ENCODE measurements around the gene KRTAP12-4.
"Not testable (repeated sequence)": the region's sequence is repeated elsewhere in the genome, so short reads cannot be mapped to it uniquely, and the experiment has no call there.

The KRTAP12-4 gene

DNA sequence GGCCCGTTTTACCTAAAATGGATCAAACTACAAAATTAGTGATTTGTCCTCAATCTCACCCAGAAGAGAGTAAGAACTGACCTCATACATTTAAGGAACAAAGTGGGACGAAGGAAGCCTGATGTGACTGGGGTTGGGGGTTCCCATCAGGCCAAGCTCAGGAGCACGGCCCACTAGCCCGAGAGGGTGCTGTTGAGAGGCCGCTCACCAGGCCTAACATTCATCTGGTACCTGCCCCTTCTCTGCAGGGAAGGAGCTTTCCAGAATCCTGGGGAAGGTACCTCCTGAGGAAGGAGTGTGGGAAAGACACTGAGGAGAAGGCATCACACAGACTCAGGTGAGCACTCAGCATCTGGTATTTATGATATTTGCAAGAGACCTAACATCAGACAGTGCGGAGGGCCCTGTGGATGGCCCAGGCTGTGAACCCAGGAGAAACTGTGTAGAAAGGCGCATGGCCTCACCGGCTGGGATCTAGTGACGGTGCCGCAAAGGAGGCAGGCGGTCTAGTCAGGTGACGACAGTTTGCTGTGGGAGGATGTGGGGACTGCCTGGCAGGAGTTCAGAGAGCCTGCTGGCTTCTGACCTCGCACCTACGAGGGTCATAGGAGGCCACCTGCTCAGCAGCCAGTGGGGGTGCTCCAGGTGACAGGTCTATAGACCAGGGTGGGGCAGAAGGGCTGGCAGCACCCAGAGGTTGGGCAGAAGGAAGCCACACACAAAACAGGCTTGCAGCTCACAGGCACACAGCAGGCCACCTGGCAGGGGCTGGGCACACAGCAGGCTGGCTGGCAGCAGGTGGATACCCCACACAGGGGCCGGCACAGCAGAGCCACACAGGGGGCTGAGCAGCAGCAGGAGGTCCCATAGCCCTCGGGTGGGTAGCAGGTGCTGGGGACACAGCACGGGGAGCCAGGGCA lies 543 bp downstream of the KRTAP12-4 start:
- DNase-seq: no peak

DNA sequence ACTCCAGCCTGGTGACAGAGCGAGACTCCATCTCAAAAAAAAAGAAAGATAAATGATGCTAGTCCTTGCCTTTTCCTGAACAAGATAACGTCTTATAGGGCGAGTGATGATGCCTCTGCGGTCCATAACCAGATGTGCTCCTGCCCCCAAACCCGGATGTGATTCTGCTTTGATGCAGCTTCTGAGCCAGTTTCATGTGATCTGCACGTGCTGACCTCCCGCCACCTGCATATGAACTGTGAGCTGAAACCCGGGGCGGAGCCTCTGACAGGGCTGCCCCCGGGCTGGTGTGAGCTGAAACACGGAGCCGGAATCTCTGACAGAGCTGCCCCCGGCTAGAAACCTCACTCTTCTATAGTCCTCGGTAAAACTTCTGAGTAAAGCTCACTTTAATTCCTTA lies 1.3 kb downstream of the KRTAP12-4 start:
- no peak for DNase-seq

DNA sequence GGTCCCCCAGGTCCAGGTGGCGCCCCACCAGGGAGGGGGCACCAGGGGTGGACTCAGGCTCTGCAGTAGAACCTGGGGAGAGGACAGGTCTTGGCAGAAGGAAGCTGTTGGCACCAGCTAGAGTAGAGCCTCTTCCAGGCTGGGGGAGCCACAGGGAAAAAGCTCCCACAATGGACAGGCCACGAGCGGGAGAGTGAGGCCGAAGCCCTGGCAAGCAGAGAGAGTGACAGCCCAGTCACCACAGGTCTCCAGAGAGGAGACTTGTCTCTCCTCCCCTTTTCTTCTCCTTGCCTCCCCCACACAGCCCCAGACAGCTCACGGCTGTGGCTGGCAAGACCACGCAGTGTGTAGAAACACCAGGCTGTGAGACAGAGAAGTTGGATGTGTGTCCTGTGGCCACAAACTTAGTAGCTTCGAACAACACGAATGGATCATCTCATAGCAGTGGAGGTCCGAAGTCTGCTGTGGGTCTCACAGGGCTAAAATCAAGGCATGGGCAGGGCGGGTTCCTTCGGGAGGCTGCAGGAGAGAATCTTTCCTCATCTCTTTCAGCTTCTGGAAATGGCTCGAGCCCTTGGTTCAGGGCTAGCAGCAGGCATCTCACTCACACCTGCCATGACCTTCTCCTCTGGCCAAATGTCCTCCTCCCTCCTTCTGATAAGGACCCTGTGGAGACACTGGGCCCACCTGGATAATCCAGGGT lies 3.3 kb downstream of the KRTAP12-4 start:
- no peak for DNase-seq

DNA sequence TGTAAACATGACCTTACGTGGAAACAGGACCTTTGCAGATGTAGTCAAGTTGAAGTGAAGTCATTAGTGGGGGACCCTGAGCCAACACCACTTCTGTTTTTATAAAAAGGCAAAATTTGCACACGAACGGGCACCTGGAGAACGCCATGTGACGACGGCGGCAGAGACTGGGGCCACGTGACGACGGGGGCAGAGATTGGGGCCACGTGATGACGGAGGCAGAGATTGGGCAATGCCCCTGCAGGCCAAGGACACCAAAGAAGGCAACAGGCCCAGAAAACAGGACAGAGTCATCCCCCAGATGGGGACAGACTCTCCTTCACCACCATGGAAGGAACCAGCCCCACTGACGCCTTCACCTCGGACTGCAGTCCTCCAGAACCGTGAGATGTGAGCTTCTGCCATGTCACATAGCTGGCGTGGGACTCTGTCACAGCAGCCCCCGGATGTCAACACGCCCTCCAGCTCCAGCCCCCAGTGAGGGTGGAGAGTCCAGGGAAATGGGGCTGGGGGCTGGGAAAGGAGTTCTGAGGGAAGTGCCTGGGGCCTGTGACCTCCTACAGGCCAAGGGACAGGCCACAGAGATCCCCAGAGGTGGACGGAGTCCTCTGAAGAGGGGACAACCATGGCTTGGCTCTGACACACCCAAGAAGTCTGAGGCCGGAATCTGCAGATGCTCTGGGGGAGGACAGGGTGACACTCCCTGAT lies 4.0 kb downstream of the KRTAP12-4 start:
- no peak for DNase-seq

DNA sequence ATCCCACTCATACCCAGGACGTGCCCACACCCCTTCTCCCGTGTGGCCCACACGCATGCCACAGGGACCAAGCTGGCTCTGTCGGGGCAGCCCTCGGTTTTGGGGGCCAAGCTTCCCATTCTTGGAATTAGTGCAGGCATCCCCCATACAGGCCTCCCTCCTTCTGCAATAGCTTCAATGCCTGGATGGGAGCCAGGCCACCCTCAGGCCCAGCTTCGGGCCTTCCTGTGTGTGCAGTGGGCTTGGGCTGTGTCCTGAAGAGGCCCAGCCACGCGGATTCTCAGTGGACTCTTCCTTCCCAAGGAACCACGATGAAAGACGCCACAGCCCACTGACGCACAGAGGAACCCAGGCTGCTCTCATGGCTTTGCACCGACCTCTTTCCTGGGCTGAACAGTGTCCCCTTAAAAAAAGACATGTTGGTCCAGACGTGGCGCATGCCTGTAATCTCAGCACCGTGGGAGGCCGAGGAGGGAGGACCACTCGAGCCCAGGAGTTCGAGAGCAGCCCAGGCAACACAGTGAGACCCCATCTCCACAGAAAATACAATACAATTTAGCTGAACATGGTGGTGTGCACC lies 4.8 kb downstream of the KRTAP12-4 start:
- no peak for DNase-seq

DNA sequence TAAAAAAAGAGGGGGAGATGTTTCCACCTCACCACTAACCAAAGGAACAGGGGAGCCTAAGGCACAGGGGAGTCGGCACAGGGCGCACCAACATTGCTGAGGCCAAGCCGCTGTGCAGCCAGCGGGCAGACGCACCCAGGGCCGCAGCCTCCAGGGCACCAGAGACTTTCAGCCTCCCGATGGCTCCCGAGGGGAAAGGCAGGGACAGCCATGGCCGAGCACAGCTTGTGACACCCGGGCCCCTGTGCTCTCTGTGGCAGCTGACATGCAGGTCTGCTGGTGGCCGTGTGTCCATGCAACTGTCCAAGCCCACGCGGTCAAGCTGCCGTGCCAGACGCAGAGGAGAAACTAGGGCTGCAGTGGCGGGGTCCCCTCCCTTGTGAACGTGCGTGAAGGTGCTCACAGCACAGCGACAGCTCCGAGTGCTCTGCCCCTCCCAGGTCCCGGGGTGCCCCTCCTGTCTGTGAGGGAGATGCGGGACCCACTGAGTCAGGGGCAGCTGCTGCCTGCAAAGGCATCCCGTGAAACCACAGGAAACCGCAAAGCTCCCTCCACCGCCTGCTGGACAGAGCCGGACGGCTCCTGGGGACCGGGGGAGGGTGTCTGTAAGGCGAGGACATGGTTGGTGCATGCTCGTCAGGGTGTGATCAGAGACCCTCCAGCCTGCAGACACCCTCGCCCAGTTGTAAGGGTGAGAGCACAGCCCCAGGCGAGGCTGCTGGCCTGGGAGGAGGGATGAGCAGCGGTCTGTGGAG lies 5.7 kb downstream of the KRTAP12-4 start:
- DNase-seq: no peak

DNA sequence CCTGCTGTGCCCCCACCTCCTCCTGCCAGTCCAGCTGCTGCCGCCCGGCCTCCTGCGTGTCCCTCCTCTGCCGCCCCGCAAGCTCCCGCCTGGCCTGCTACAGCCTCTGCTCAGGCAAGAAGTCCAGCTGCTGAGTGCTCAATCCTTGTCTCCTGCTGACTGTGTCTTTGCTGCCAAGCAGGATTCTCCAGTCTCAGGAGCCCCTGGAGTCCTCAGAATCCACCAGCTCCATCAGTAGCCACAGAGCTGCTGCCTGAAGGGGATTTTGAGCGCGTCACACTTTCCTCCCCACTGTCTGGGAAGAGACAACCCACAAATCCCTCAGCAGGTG lies 7.3 kb downstream of the KRTAP12-4 start:
- DNase-seq: no peak

DNA sequence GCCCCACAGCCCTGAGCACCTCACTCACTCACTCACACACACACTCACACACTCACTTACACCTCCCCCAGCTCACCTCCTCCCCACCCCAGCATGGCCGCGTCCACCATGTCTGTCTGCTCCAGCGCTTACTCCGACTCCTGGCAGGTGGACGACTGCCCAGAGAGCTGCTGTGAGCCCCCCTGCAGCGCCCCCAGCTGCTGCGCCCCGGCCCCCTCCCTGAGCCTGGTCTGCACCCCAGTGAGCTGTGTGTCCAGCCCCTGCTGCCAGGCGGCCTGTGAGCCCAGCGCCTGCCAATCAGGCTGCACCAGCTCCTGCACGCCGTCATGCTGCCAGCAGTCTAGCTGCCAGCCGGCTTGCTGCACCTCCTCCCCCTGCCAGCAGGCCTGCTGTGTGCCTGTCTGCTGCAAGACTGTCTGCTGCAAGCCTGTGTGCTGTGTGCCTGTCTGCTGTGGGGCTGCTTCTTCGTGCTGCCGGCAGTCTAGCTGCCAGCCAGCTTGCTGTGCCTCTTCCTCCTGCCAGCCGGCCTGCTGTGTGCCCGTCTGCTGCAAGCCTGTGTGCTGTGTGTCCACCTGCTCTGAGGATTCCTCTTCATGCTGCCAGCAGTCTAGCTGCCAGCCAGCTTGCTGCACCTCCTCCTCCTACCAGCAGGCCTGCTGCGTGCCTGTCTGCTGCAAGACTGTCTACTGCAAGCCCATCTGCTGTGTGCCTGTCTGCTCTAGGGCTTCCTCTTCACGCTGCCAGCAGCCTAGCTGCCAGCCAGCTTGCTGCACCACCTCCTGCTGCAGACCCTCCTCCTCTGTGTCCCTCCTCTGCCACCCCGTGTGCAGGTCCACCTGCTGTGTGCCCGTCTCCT lies 7.9 kb downstream of the KRTAP12-4 start, which contains the start of gene KRTAP10-11:
KRTAP10-11 (plus strand) TSS at position 49 of the 856 bp plus-strand sequence; CDS start at position 94, 45 bp downstream.
- not testable (repeated sequence) for DNase-seq

DNA sequence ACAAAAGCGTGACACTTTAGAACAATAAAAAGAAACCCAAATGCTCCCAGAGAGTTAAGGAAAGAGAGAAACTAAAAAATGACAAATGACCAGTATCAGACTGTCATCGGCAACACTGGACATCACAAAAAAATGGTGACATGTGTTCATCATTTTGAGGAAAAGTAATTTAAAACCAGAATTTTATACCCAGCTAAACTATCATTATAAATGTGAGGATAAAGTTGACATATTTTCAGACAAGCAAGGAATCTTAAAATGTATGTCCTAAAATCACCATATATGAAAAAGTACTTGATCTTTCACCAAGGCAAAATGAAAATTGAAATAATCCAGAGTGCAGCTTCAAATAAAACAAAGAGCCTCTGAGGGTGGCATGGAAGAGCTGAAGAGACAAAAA lies 9.6 kb downstream of the KRTAP12-4 start:
- DNase-seq: no peak

DNA sequence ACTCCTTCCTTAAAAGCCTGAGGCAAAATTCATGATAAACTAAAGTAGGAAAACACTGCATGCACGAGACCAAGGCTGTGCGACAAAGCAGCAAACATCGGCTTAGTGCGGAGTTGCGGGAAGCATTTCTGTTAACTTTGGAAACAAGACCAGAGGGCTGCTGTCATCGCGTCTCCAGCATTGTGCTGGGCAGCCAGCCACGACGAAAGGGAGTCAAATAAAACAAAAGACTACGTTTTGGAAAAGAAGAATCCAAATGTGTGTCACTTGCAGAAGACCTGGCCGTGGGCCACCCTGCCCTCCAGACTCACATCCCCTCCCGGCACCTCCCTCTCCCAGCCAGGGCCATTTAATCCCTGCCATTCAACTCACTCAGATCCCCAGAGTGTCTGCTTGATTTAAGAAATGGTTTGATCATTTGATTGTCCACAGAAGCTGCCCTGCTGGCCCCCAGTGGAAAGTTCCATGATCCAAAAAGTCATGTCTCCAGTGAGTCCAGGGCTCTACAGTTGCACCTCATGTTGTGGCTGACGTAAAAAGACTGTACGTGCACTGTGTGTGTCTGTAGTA lies 10.6 kb downstream of the KRTAP12-4 start:
- no peak for DNase-seq

DNA sequence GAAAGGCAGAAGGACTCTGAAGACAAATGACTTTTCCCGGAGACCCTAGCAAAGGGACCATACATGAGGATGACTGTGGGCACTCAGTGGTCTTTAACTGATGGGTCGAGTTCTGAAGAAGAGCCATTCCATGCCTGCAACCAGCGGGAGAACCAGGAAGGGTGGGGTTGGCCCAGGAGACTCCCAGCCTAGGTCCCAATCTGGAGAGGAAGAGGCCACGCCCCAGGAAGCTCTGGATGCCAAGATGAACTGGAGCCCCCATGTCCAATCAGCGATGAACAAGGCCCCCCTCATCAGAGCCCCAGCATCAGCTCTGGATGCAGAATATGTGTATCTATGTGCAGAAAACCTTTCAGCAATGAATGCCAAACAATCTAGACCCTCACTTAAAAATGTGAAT lies 13.7 kb downstream of the KRTAP12-4 start:
- no peak for DNase-seq

DNA sequence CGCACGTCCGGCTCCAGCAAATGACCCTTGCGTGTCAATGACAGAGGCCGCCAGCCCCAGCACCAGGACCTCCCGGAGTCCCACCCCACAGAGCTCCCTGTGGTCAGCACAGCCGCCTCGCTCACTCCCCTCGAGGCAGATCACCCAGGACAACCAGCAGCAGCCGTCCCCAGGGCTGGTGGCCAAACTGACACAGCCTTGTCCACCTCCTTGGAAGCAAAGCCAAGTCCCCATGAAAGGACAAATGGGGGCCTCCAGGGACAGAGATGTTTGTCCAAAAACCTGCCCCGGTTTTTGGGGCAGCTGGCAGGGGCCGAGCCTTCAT lies 15.2 kb downstream of the KRTAP12-4 start:
- no peak for DNase-seq

DNA sequence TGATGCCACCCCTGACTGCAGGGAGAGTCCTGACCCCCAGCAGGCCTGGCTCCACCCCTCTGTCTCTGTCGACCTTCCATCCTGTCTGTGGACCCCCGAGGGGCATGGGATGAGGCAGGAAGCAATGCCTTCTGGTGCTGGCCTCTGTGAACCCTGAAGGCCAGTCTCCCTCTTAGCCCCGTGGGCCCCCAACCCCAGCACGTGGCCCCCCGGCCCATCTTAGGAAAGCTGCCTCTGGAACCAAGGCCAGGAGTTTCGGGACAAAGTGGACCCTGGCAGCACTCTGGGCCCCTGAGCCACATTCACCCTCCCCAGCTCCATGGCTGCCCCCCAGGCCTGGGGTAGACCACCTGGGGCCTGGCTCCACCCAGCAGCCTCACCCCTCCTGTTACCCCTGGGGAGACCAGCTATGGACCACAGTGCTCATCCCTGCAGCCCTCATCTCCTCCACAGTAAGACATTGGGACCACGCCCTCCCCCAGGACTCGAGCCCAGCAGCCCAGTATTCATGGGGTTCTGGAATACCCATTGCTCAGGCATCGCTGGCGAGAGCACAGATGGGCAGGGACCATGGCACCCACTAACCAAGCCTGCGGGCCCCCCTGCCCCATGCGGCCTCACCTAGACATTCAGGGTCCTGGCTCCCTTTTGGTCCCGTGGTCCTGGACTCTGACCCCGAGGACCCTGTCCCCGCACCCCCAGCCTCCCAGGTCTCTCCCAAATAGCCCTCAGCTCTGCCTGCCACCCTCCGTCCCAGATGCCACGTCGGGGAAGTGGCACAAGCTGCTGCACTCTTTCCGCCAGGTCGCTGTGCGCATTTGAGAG lies 15.7 kb downstream of the KRTAP12-4 start:
- DNase-seq: not testable (repeated sequence)

DNA sequence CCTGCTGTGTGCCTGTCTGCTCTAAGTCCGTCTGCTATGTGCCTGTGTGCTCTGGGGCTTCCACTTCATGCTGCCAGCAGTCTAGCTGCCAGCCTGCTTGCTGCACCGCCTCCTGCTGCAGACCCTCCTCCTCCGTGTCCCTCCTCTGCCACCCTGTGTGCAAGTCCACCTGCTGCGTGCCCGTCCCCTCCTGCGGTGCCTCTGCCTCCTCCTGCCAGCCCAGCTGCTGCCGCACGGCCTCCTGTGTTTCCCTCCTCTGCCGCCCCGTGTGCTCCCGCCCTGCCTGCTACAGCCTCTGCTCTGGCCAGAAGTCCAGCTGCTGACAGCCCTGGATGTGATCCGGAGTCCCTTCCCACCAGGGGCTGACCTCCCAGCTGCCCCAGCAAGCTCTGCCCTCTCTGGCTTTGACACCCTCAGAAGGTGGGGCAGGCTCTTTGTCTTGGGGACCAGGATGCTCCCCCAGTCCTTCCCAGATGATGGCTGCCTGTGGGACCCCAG lies 16.6 kb downstream of the KRTAP12-4 start:
- not testable (repeated sequence) for DNase-seq

DNA sequence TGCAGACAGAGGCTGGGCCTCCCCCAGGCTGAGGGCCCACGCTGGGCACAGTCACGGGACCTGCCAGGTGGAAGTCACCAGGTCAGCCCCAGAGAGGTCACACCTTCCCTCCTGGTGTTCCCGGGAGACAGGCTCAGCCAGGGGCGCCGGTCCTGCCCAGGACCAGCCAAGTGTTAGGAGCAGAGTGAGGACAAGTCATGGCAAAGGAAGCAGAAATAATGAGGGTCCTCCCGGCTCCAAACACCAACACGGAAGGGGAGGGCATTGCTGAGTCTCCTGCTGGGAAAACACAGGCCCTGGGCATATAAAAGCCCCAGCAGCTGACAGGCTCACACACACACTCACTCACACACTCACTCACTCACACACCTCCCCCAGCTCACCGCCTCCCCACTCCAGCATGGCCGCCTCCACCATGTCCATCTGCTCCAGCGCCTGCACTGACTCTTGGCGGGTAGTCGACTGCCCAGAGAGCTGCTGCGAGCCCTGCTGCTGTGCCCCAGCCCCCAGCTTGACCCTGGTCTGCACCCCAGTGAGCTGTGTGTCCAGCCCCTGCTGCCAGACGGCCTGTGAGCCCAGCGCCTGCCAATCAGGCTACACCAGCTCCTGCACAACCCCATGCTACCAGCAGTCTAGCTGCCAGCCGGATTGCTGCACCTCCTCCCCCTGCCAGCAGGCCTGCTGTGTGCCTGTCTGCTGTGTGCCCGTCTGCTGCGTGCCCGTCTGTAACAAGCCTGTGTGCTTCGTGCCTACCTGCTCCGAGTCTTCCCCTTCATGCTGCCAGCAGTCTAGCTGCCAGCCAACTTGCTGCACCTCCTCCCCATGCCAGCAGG lies 17.2 kb downstream of the KRTAP12-4 start, which contains the start of gene KRTAP10-10:
KRTAP10-10 (plus strand) TSS at position 339 of the 833 bp plus-strand sequence; CDS start at position 401, 62 bp downstream.
- DNase-seq: no peak

DNA sequence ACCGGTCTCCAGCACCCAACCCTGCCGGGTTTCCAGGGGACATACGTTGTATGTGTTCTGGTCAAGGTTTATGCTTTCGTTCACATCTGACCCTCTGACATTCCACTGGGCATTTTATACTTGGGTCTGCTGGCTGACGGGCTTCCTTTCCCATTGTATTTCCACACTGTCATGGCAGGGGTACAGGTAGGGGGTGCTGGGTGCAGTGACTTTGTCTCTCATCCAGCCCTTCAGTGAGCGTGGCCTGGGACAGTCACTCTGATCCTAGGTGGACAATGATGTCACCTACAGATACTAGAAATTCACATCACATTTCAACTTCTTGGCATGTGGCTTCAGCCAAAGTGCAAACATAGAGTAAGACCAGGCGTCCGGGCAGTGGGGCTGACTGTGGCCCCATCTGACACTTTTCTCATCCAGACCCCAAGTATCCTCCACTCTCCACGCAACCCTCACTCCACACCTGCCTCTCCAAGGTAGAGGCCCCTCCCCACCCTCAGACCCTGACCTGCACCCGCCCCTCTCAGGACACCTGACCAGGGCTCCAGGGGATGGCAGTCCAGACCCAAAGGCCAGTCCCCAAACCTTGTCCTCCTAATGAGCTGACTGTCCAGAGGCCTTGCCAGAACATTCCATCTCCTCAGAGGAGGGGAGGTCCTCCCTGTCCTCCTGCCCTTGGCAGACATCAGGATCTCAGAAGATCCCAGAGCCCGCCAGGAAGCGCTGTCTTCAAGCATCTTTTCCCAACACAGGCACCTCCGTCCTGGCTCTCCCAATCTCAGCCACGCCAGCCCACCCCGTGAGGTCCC lies 18.0 kb downstream of the KRTAP12-4 start:
- DNase-seq: no peak

DNA sequence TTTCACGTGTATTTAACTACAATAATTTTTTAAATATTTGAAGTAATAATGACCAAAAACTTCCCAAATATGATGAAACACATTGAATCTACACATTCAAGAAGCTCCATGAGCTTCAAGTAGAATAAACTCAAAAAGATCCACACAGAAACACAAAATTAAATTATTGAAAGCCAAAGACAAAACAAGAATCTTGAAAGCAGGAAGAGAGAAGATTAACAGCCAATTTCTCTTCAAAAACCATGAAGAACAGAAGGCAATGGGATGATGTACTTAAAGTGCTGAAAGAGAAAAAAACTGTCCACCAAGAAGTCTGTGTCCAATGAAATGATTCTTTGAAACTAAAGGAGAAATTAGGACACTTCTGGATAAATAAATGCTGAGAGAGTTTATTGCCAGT lies 22.4 kb downstream of the KRTAP12-4 start:
- no peak for DNase-seq

DNA sequence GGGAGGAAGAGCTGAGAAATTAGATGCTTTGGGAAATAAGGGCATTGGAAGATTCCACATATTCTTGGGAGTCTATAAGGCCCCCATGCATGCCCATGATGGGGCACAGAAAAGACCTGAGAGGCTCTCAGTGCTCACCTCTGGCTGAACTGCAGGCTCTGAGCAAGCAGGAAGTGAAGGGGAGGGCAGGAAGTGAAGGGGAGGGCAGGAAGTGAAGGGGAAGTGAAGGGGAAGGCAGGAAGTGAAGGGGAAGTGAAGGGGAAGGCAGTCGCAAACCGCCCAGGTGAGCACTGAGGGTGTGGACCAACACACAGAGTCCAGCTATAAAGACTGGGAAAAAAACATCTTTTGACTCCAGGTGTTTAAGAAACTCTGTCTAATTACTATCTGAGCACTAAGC lies 24.0 kb downstream of the KRTAP12-4 start:
- DNase-seq: no peak
